Esophagus squamous epithelium (tissue), 5 donors: ENCODE data around the gene VRK3. TPM values are rescaled to one million over a fixed set of nuclear protein-coding genes. Genes with fewer than 3 reads are reported as not detected.

Experiments used
- DNase-seq: peaks from one replicate; lab custom pipeline; 2025; lab: John Stamatoyannopoulos, UW
- H3K27ac ChIP-seq, 4 donors: fragments of 200-600 bp; sonication (generic); one replicate each; pipeline ENCODE4 v1.5.1; 2016 to 2019; ENCODE audit warnings: mild to moderate bottlenecking in 1 of 4
- H3K27me3 ChIP-seq, 4 donors: fragments of 200-600 bp; sonication (generic); 1 replicate in 3 of 4; 2 replicates in 1 of 4; pipeline versions ENCODE4 v1.5.1 to v1.6.0; 2017 to 2021; ENCODE audit warnings: antibody characterized with exemption in 1 of 4
- H3K36me3 ChIP-seq, 3 donors: fragments of 200-600 bp; sonication (generic); one replicate each; pipeline ENCODE4 v1.5.1; 2016 to 2019
- H3K4me1 ChIP-seq, 3 donors: fragments of 200-600 bp; sonication (generic); one replicate each; pipeline ENCODE4 v1.5.1; 2017 to 2019
- H3K4me3 ChIP-seq, 4 donors: fragments of 200-600 bp; sonication (generic); 1 replicate in 3 of 4; 2 replicates in 1 of 4; pipeline ENCODE4 v1.5.1; 2016 to 2019; ENCODE audit warnings: mild to moderate bottlenecking in 2 of 4, moderate library complexity in 1 of 4
- H3K9me3 ChIP-seq, 3 donors: fragments of 200-600 bp; sonication (generic); one replicate each; pipeline ENCODE4 v1.5.1; 2016 to 2019
- POLR2A ChIP-seq, 4 donors: fragments of 450-650 bp; IDR thresholded peaks; one replicate each; pipeline ENCODE4 v1.6.1; 2017; ENCODE audit warnings: antibody characterized with exemption in 4 of 4, mild to moderate bottlenecking in 4 of 4, moderate library complexity in 3 of 4
- WGBS, 2 donors: methylation state at CpG; one replicate each; pipeline ENCODE4 v1.1.5; 2018; 5-methylcytosine and 5-hydroxymethylcytosine counted together
- intact Hi-C: fragments of 100-400 bp; cut with DNase I; formaldehyde crosslinking; loops from one replicate; pipeline ENCODE4 v1.15.0; 2022
- total RNA-seq, 4 donors: library from RNA; depleted of rRNA; stranded (reverse); fragments of >200 nt; gene quantifications; one replicate each; pipeline ENCODE4 v1.1.0, GENCODE V29; 2016
- TF ChIP-seq, protein P1 (sequence below), 6 experiments: fragments of 450-650 bp in 4 of 6; fragments of 200-600 bp in 2 of 6; sonication (generic) in 2 of 6; IDR thresholded peaks; one replicate each; pipeline ENCODE4 v1.5.1; 2016 to 2019; ENCODE audit warnings: antibody characterized with exemption in 6 of 6, mild to moderate bottlenecking in 4 of 6, moderate library complexity in 4 of 6
- donor health status: DM: yes; HTN: yes; CAD: no.

Gene VRK3
- total RNA-seq, 4 donors from 2014 or later, result 12.7 to 26.1 (median 20.9) TPM

DNA sequence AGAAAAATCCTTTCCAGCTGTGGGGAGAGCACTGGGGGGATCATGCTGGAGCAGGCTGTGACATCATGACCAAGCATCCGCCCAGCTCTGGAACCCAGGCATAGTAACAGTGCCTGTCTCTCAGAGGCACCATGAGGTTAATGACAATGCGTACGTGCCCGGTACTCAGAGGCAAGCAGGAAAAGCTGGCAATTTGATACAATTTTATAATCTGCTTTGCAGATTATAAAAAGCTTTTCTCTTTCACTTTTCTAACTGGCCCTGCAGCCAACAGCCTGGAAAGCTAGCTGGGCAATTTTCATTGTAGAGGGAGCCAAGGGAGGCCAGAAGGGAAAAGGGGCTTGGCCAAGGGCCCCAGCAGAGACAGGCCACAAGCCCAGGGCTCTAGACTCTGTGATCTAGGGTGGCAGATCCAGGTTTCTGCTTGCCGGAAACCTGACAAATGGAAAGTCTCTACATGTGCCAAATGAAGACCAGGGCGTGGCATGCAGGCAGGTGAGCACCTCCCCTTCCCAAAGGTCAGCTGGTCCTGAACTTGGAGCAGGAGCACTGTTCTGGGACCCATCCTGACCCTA is 22.7 kb downstream of the VRK3 start:
- no peak overlapping the region for H3K27ac ChIP-seq
- H3K36me3 ChIP-seq, result peaks cover 30 to 99% (median 41%) of the 10 kb centered on the region in 3 donors
- no peak for TF ChIP-seq POLR2A (IDR thresholded peaks at IDR 0.05)
- TF ChIP-seq, protein P1, sequence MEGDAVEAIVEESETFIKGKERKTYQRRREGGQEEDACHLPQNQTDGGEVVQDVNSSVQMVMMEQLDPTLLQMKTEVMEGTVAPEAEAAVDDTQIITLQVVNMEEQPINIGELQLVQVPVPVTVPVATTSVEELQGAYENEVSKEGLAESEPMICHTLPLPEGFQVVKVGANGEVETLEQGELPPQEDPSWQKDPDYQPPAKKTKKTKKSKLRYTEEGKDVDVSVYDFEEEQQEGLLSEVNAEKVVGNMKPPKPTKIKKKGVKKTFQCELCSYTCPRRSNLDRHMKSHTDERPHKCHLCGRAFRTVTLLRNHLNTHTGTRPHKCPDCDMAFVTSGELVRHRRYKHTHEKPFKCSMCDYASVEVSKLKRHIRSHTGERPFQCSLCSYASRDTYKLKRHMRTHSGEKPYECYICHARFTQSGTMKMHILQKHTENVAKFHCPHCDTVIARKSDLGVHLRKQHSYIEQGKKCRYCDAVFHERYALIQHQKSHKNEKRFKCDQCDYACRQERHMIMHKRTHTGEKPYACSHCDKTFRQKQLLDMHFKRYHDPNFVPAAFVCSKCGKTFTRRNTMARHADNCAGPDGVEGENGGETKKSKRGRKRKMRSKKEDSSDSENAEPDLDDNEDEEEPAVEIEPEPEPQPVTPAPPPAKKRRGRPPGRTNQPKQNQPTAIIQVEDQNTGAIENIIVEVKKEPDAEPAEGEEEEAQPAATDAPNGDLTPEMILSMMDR (IDR thresholded peaks at IDR 0.05), result no peak
- H3K4me3 ChIP-seq, result no peak overlapping the region
- no peak for DNase-seq
- WGBS, 2 donors, result 66 to 89% methylated on average over 5 of the region's 6 CpGs
- intact Hi-C loops, result no loop called here
- no peaks in the 10 kb centered on the region for H3K9me3 ChIP-seq
- peaks cover 6 to 29% (median 8%) of the 10 kb centered on the region in 3 donors for H3K4me1 ChIP-seq
- H3K27me3 ChIP-seq, result no peaks in the 10 kb centered on the region

DNA sequence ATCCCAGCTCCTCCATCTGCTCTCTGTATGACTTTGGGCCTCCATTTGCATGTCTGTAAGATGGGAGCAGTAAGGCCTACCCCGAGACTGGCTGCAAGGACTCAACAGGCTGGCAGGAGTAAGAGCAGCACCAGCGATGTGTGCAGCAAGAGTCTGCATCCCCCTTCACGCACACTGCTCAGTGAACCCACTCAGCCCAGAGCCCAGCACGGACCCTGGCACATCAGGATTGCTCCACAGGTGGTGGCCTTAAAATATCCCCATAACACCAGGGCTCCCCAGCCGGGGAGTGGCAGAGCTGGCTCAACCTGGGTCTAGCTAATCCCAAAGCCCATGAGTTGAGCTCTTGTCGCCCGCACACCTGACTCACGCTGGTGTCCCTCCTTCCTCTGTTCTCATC is 23.4 kb downstream of the VRK3 start:
- no peak overlapping the region for H3K4me3 ChIP-seq
- no peak for DNase-seq
- intact Hi-C loops, result no loop called here
- WGBS, 2 donors, result 77 to 80% methylated on average over 1 to 7 of the region's 8 CpGs
- no peaks in the 10 kb centered on the region for H3K27me3 ChIP-seq
- no peak overlapping the region for H3K27ac ChIP-seq
- H3K36me3 ChIP-seq, result peaks cover 27 to 99% (median 34%) of the 10 kb centered on the region in 3 donors
- peaks cover 6 to 29% (median 8%) of the 10 kb centered on the region in 3 donors for H3K4me1 ChIP-seq
- no peak for TF ChIP-seq POLR2A (IDR thresholded peaks at IDR 0.05)
- TF ChIP-seq, protein P1 (IDR thresholded peaks at IDR 0.05), result no peak
- no peaks in the 10 kb centered on the region for H3K9me3 ChIP-seq

DNA sequence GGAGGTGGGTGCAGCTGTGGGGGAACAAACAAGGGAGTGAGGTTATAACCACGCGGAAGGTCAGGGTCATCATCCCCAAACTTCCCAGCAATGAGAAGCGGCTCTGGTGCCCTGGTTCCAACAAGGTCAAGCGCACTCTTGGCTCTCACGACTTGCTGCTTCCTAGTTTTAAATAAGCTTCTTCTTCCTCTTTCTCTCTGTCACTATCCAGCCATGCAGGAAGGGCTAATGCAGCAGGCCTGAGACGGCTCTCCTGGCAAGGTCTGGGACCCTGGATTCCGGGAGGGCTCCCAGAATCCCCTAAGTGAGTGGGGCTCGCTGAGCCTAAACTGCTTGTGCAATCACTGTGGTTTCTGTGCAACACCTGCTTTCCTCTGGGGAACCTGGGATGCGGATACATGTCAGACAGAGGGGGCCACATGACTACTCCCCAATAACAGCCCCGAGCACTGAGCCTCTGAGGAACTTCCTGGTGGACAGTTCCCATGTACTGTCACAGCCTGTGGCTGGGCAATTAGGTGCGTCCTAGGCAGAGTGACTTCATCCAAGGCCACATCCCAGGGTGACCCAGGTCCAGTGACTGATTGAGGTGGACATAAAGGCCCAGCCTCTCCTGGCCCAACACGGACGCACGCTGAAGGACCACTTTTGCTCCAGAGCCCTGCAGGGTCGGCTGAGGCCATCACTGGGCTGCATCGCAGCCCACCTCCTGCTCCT is 24.2 kb downstream of the VRK3 start:
- no peaks in the 10 kb centered on the region for H3K27me3 ChIP-seq
- intact Hi-C loops, result no loop called here
- peaks cover 27 to 99% (median 33%) of the 10 kb centered on the region in 3 donors for H3K36me3 ChIP-seq
- no peaks in the 10 kb centered on the region for H3K9me3 ChIP-seq
- DNase-seq, result no peak
- H3K4me1 ChIP-seq, result peaks cover 6 to 29% (median 8%) of the 10 kb centered on the region in 3 donors
- TF ChIP-seq, protein P1 (IDR thresholded peaks at IDR 0.05), result no peak
- no peak for TF ChIP-seq POLR2A (IDR thresholded peaks at IDR 0.05)
- no peak overlapping the region for H3K27ac ChIP-seq
- no peak overlapping the region for H3K4me3 ChIP-seq
- 79 to 84% methylated on average over 6 to 9 of the region's 16 CpGs for WGBS, 2 donors

DNA sequence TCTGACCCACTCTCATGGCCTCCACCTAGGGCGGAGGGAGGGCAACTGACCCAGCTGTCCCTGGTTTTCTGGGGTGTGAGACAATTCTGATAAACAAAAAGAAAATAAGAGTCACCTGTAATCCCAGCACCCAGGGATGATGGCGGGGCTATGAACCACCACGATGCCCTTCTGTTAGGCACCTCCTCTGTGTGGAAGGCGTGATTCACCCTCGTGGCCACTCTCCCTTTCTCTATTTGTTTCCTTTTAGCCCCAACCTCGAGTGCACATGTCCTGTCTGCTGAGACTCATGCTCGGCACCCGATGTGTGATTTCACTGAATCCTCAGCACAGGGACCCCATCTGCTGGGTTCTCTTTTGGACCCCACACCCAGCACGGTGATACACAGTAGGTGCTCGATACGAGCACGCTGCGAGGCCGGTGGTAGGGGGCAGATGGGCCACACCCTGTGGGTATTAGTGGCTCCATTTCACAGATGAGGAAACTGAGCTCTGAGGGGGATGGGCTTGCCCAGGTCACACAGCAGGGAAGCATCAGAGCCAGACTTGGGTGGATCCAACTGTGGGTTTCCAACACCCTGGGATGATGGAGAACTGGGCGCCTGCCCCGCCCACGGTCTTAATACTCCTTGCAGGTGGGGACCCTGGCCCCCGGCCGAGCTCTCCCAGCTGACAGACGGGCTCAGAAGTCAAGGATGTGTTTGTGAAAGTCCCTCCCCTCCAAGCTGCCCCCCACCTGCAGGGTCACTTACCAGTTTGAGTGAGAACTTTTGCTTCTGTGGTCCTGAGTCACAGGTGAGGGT is 24.9 kb downstream of the VRK3 start:
- intact Hi-C loops, result no loop called here
- H3K4me3 ChIP-seq, result no peak overlapping the region
- DNase-seq, result no peak
- H3K27ac ChIP-seq, result no peak overlapping the region
- peaks cover 30 to 99% (median 30%) of the 10 kb centered on the region in 3 donors for H3K36me3 ChIP-seq
- WGBS, 2 donors, result 93 to 94% methylated on average over 11 to 18 of the region's 20 CpGs
- no peaks in the 10 kb centered on the region for H3K27me3 ChIP-seq
- no peaks in the 10 kb centered on the region for H3K9me3 ChIP-seq
- H3K4me1 ChIP-seq, result peaks cover 6 to 27% (median 8%) of the 10 kb centered on the region in 3 donors
- TF ChIP-seq, protein P1 (IDR thresholded peaks at IDR 0.05), result no peak
- no peak for TF ChIP-seq POLR2A (IDR thresholded peaks at IDR 0.05)
